ENCODE results near the gene UROD. TPM values are rescaled to one million over a fixed set of nuclear protein-coding genes. Genes with fewer than 3 reads are reported as not detected.

UROD gene
- total RNA-seq, 1 experiment from 2014 or later: 54.3 TPM

DNA sequence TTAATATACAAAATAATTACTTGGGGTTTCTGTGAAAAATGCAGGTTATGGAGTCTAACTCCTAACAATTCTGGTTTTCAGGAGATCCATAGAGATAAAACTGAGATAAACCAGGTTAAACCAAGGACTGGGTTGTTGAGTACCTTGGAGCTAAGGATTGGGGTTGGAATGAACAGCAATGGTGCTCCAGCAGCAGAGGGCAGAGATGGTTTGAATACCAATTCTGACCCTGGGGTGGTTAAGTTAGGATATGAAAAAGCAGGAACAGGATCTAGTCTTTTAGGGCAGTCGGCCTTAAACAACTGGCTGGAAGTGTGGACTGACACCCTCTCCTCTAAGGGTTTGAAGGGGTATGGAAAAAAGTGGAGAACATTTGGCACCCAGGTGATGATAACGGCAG lies 53.0 kb downstream of the UROD start:
- peaks cover 9% of the 10 kb centered on the region for H3K9me3 Mint-ChIP-seq (ENCODE audit: unreplicated experiment)
- H3K4me1 ChIP-seq: no peaks in the 10 kb centered on the region
- no peaks in the 10 kb centered on the region for H3K27me3 ChIP-seq (replicated peaks; ENCODE audit: control insufficient read depth, insufficient read depth, low read length)
- TF ChIP-seq, protein P1, sequence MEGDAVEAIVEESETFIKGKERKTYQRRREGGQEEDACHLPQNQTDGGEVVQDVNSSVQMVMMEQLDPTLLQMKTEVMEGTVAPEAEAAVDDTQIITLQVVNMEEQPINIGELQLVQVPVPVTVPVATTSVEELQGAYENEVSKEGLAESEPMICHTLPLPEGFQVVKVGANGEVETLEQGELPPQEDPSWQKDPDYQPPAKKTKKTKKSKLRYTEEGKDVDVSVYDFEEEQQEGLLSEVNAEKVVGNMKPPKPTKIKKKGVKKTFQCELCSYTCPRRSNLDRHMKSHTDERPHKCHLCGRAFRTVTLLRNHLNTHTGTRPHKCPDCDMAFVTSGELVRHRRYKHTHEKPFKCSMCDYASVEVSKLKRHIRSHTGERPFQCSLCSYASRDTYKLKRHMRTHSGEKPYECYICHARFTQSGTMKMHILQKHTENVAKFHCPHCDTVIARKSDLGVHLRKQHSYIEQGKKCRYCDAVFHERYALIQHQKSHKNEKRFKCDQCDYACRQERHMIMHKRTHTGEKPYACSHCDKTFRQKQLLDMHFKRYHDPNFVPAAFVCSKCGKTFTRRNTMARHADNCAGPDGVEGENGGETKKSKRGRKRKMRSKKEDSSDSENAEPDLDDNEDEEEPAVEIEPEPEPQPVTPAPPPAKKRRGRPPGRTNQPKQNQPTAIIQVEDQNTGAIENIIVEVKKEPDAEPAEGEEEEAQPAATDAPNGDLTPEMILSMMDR (IDR thresholded peaks at IDR 0.05; ENCODE audit: insufficient read depth in 1 of 2, low read depth in 1 of 2, low read length in 1 of 2, severe bottlenecking in 1 of 2, unreplicated experiment in 1 of 2): peak in 1 of 2 experiments; percentile 20
- DNase-seq: peak in 1 of 2 experiments; percentile 0
- H3K9me3 ChIP-seq: no peaks in the 10 kb centered on the region
- H3K36me3 ChIP-seq (ENCODE audit: control insufficient read depth, insufficient read depth, low read length): no peaks in the 10 kb centered on the region
- H3K27me3 Mint-ChIP-seq (ENCODE audit: insufficient read depth, unreplicated experiment): no peaks in the 10 kb centered on the region
- H3K4me3 ChIP-seq (ENCODE audit: low read depth, low read length): no peak overlapping the region
- intact Hi-C loops (cut with micrococcal nuclease; ENCODE audit: unreplicated experiment): no loop called here
- H3K36me3 Mint-ChIP-seq (ENCODE audit: insufficient read depth, unreplicated experiment): no peaks in the 10 kb centered on the region
- BruUV-seq (replicated peaks): no TSS peak
- no peaks in the 10 kb centered on the region for H3K4me1 Mint-ChIP-seq (ENCODE audit: low read depth, unreplicated experiment)
- ChIA-PET POLR2A (no interaction called here), CTCF (interaction anchor here (1.0 kb wide), 1 partner anchor 238 kb away, joined by 3 read pairs; no protein-coding TSS in a partner anchor)
- no peak overlapping the region for H3K27ac Mint-ChIP-seq (ENCODE audit: unreplicated experiment)
- no peak overlapping the region for H3K4me3 Mint-ChIP-seq (ENCODE audit: unreplicated experiment)

Other genes with a start within 250 kb of the UROD start
- gene RPS8, start 236.7 kb upstream of the UROD start, total RNA-seq (2022): 1,451 and 1,467 TPM in 2 replicates
- gene BEST4, start 224.1 kb upstream of the UROD start, total RNA-seq (2022): not detected in 2 replicates
- 3.2 and 5.2 TPM in 2 replicates for gene PLK3, start 211.9 kb upstream of the UROD start, total RNA-seq (2022)
- not detected in 2 replicates for gene DYNLT4, start 204.9 kb upstream of the UROD start, total RNA-seq (2022)
- gene BTBD19, start 203.7 kb upstream of the UROD start, total RNA-seq (2022): 0.53 and 1.6 TPM in 2 replicates
- 0.44 and 0.48 TPM in 2 replicates for gene PTCH2, start 169.0 kb upstream of the UROD start, total RNA-seq (2022)
- gene EIF2B3, start 25.7 kb upstream of the UROD start, total RNA-seq (2022): 22.5 and 24.3 TPM in 2 replicates
- gene HECTD3, start 930 bp upstream of the UROD start, total RNA-seq (2022): 28.8 and 29.4 TPM in 2 replicates
- 0.49 and 0.54 TPM in 2 replicates for gene ZSWIM5, start 194.4 kb downstream of the UROD start, total RNA-seq (2022)

All from Caco-2 (cell line).